Lung (tissue), 12 donors: ENCODE results near the gene NRSN2. TPM values are rescaled to one million over a fixed set of nuclear protein-coding genes. Genes with fewer than 3 reads are reported as not detected.
"Not testable (repeated sequence)": the region's sequence is repeated elsewhere in the genome, so short reads cannot be mapped to it uniquely, and the experiment has no call there.

Source experiments
- ATAC-seq: fragments of 200-7000 bp; cut with Tn5 transposase; one replicate; pipeline ENCODE4 v1.9.1; 2020; ENCODE audit warnings: moderate number of reproducible peaks; ENCODE audit not compliant: insufficient read depth, low FRiP score
- DNase-seq, 3 donors: peaks; one replicate each; pipeline ENCODE4 v3.0.0-alpha.2; 2013 to 2017
- H3K27ac ChIP-seq, 2 donors: one replicate each; pipeline ENCODE4 v1.5.1; 2013; ENCODE audit warnings: mild to moderate bottlenecking in 2 of 2, moderate library complexity in 2 of 2, control low read depth in 1 of 2, inconsistent platforms in 1 of 2, low read depth in 1 of 2, low read length in 1 of 2
- H3K27me3 ChIP-seq, 3 donors: one replicate each; pipeline ENCODE4 v1.5.1; 2013; ENCODE audit warnings: low read length in 2 of 3; ENCODE audit not compliant: control insufficient read depth in 3 of 3, insufficient read depth in 3 of 3
- H3K36me3 ChIP-seq, 4 donors: one replicate each; pipeline ENCODE4 v1.5.1; 2013; ENCODE audit warnings: low read length in 4 of 4, mild to moderate bottlenecking in 1 of 4, moderate library complexity in 1 of 4; ENCODE audit not compliant: control insufficient read depth in 4 of 4, insufficient read depth in 4 of 4
- H3K4me1 ChIP-seq, 5 donors: one replicate each; pipeline ENCODE4 v1.5.1; 2013; ENCODE audit warnings: low read length in 5 of 5, mild to moderate bottlenecking in 2 of 5, moderate library complexity in 1 of 5; ENCODE audit not compliant: control insufficient read depth in 5 of 5, insufficient read depth in 5 of 5
- H3K4me3 ChIP-seq: one replicate; pipeline ENCODE4 v1.5.1; 2013; ENCODE audit warnings: mild to moderate bottlenecking, control low read depth, moderate library complexity
- H3K9ac ChIP-seq, 2 donors: one replicate each; pipeline ENCODE4 v1.5.1; 2013; ENCODE audit warnings: low read length in 2 of 2, control low read depth in 1 of 2; ENCODE audit not compliant: insufficient read depth in 1 of 2
- H3K9me3 ChIP-seq, 4 donors: one replicate each; pipeline ENCODE4 v1.5.1; 2013; ENCODE audit warnings: low read length in 3 of 4, mild to moderate bottlenecking in 1 of 4, moderate library complexity in 1 of 4; ENCODE audit not compliant: control insufficient read depth in 4 of 4, insufficient read depth in 3 of 4
- CTCF ChIP-seq: IDR thresholded peaks from 2 replicates; pipeline ENCODE4 v1.5.1; 2012; ENCODE audit warnings: mild to moderate bottlenecking; ENCODE audit errors: control extremely low read depth, extremely low read depth
- WGBS, 2 donors: extraction: QIAGEN DNeasy Blood & Tissue Kit; methylation state at CpG; one replicate each; pipeline ENCODE4 v1.1.7; 2013; 5-methylcytosine and 5-hydroxymethylcytosine counted together
- polyA plus RNA-seq, 2 donors: library from polyadenylated mRNA; stranded (reverse); fragments of 200-250 nt; gene quantifications; one replicate each; pipeline ENCODE4 v1.2.1, GENCODE V29; 2013
- total RNA-seq, 2 donors: library from RNA; depleted of rRNA in 1 of 2; stranded (reverse); fragments of >200 nt in 1 of 2; gene quantifications; one replicate each; pipeline ENCODE4 v1.2.1, GENCODE V29; 2014 to 2021
- donor health status: control.
- donor health status: control.
- donor health status: Bipolar disorder and iron deficiency.
- donor health status: healthy.
- donor health status: DM: yes; HTN: yes; CAD: no.

The NRSN2 gene
- total and polyA plus RNA-seq, 4 donors = 15.3 to 43.7 (median 28.6) TPM

GRCh38 chr20:371755-372542 is 25.0 kb downstream of the NRSN2 start:
- Histone ChIP-seq H3K4me3 (no peak overlapping the region), H3K36me3 (no peaks in the 10 kb centered on the region), H3K27ac (peak overlapping the region in 1 of 2 donors; percentile 86), H3K9ac (no peak overlapping the region), H3K4me1 (peaks cover 0 to 27% (median 15%) of the 10 kb centered on the region in 5 donors), H3K9me3 (no peaks in the 10 kb centered on the region), H3K27me3 (no peaks in the 10 kb centered on the region)
- 22 to 24% methylated on average over 10 of the region's 10 CpGs for WGBS, 2 donors
- peak; percentile 81 to 95 (median 88) for DNase-seq
- TF ChIP-seq CTCF = no peak
- ATAC-seq = peak; percentile 70

GRCh38 chr20:372543-373082 is 25.7 kb downstream of the NRSN2 start:
- 75 to 83% methylated on average over 11 of the region's 11 CpGs for WGBS, 2 donors
- not testable (repeated sequence) for H3K36me3 ChIP-seq, H3K4me3 ChIP-seq, H3K27me3 ChIP-seq, H3K9me3 ChIP-seq, H3K9ac ChIP-seq, ATAC-seq, DNase-seq
- H3K4me1 ChIP-seq = peaks cover 0 to 27% (median 15%) of the 10 kb centered on the region in 5 donors
- peak overlapping the region in 1 of 2 donors; percentile 86 for H3K27ac ChIP-seq

- peak; percentile 37 for ATAC-seq
- peak in 2 of 3 donors; percentile 48 to 65 for DNase-seq
These were observed 26.4 kb downstream of the NRSN2 start for GRCh38 chr20:373171-373890.

More at GRCh38 chr20:373171-373890, 26.4 kb downstream of the NRSN2 start:
- Histone ChIP-seq H3K36me3 (no peaks in the 10 kb centered on the region), H3K27me3 (no peaks in the 10 kb centered on the region), H3K27ac (peak overlapping the region in 1 of 2 donors; percentile 86), H3K9me3 (no peaks in the 10 kb centered on the region), H3K9ac (no peak overlapping the region), H3K4me3 (no peak overlapping the region), H3K4me1 (peaks cover 0 to 27% (median 15%) of the 10 kb centered on the region in 5 donors)
- TF ChIP-seq CTCF = no peak
- 44 to 54% methylated on average over 9 of the region's 9 CpGs for WGBS, 2 donors
